T-helper 22 cell (primary cell): ENCODE measurements around the gene CD247.

Experiments used
- DNase-seq: peaks from one replicate; pipeline ENCODE4 v3.0.0-alpha.2; 2020; ENCODE audit warnings: low read depth

CD247 gene

GRCh38 chr1:167542109-167543032 is 24.0 kb upstream of the CD247 start:
- DNase-seq, result no peak

- no peak for DNase-seq
These were observed 23.3 kb upstream of the CD247 start for GRCh38 chr1:167541610-167542009.

GRCh38 chr1:167541003-167541402 is 22.7 kb upstream of the CD247 start:
- DNase-seq, result no peak

GRCh38 chr1:167538657-167539056 is 20.3 kb upstream of the CD247 start:
- no peak for DNase-seq

GRCh38 chr1:167533851-167534300 is 15.5 kb upstream of the CD247 start:
- no peak for DNase-seq

GRCh38 chr1:167532964-167533824 is 14.9 kb upstream of the CD247 start:
- DNase-seq, result no peak

GRCh38 chr1:167532375-167532774 is 14.0 kb upstream of the CD247 start:
- DNase-seq, result no peak

GRCh38 chr1:167529829-167530474 is 11.6 kb upstream of the CD247 start:
- no peak for DNase-seq

- DNase-seq, result no peak
These were observed 9.9 kb upstream of the CD247 start for GRCh38 chr1:167528057-167528728.

GRCh38 chr1:167526667-167527383 is 8.5 kb upstream of the CD247 start:
- DNase-seq, result no peak

- DNase-seq, result no peak
These were observed 6.3 kb upstream of the CD247 start for GRCh38 chr1:167524651-167525050.

- DNase-seq, result no peak
These were observed 3.9 kb upstream of the CD247 start for GRCh38 chr1:167522246-167522645.

GRCh38 chr1:167520711-167521206 is 2.4 kb upstream of the CD247 start:
- DNase-seq, result no peak

- DNase-seq, result peak; percentile 81
These were observed 596 bp downstream of the CD247 start for GRCh38 chr1:167517535-167518330.

- DNase-seq, result no peak
These were observed 1.6 kb downstream of the CD247 start for GRCh38 chr1:167516404-167517388.

GRCh38 chr1:167515893-167516321 is 2.4 kb downstream of the CD247 start:
- DNase-seq, result no peak

- no peak for DNase-seq
These were observed 2.9 kb downstream of the CD247 start for GRCh38 chr1:167515461-167515860.

GRCh38 chr1:167514288-167514687 is 4.0 kb downstream of the CD247 start:
- no peak for DNase-seq
